ENCODE results near the gene RAB3GAP1. TPM values are rescaled to one million over a fixed set of nuclear protein-coding genes. Genes with fewer than 3 reads are reported as not detected.

The RAB3GAP1 gene
- total RNA-seq, 1 experiment from 2014 or later = 63.4 TPM

DNA sequence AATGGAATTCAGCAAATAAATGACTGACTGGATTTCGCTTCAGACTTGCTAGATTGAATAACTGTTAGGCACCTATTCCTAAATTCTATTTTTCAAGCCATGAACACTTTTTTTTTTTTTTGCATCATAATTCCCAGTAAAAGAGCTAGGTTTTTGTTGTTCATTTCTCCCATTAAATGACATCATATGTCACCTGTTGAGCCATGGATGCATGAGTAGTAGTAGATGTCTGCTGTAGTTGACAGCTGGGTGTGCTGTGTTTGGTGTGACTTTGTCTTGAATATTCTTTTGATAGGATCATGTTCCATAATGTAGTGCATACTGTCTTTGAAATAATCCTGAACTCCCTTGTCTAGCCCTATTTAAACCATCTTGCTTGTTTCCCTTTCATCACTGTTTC lies 115.2 kb downstream of the RAB3GAP1 start:
- BruUV-seq (replicated peaks) = no TSS peak

GRCh38 chr2:135168204-135168856 lies 116.2 kb downstream of the RAB3GAP1 start:
- intact Hi-C loops (cut with micrococcal nuclease) = loop anchor here (10.0 kb wide), 2 partner anchors 114 to 366 kb away; partner anchors contain the start of genes R3HDM1, RAB3GAP1 and ZRANB3
- Mint-ChIP-seq H3K36me3 (ENCODE audit: insufficient read depth, unreplicated experiment) (peaks cover 82% of the 10 kb centered on the region), H3K27me3 (ENCODE audit: insufficient read depth, unreplicated experiment) (no peaks in the 10 kb centered on the region), H3K4me3 (ENCODE audit: unreplicated experiment) (no peak overlapping the region), H3K9me3 (ENCODE audit: unreplicated experiment) (no peaks in the 10 kb centered on the region), H3K27ac (ENCODE audit: low read depth, unreplicated experiment) (no peak overlapping the region), H3K4me1 (ENCODE audit: insufficient read depth, unreplicated experiment) (peaks cover 6% of the 10 kb centered on the region)
- CTCF ChIA-PET = interaction anchor here (0.5 to 1.6 kb wide), 4 partner anchors 159 to 179 kb away, joined by 3 to 6 read pairs (median 4); no protein-coding TSS in a partner anchor
- no TSS peak for BruUV-seq (replicated peaks)
- TF ChIP-seq, protein P1, sequence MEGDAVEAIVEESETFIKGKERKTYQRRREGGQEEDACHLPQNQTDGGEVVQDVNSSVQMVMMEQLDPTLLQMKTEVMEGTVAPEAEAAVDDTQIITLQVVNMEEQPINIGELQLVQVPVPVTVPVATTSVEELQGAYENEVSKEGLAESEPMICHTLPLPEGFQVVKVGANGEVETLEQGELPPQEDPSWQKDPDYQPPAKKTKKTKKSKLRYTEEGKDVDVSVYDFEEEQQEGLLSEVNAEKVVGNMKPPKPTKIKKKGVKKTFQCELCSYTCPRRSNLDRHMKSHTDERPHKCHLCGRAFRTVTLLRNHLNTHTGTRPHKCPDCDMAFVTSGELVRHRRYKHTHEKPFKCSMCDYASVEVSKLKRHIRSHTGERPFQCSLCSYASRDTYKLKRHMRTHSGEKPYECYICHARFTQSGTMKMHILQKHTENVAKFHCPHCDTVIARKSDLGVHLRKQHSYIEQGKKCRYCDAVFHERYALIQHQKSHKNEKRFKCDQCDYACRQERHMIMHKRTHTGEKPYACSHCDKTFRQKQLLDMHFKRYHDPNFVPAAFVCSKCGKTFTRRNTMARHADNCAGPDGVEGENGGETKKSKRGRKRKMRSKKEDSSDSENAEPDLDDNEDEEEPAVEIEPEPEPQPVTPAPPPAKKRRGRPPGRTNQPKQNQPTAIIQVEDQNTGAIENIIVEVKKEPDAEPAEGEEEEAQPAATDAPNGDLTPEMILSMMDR (IDR thresholded peaks at IDR 0.05; ENCODE audit: unreplicated experiment) = no peak
- no peak for DNase-seq (ENCODE audit: unreplicated experiment)
- POLR2A ChIA-PET = no interaction called here

More for the DNA sequence above, 115.2 kb downstream of the RAB3GAP1 start:
- TF ChIP-seq, protein P1 (IDR thresholded peaks at IDR 0.05; ENCODE audit: unreplicated experiment) = no peak
- POLR2A ChIA-PET = interaction anchor here (0.6 kb wide), 1 partner anchor 452 kb away, joined by 3 read pairs; no protein-coding TSS in a partner anchor
- Mint-ChIP-seq H3K4me1 (ENCODE audit: insufficient read depth, unreplicated experiment) (peaks cover 6% of the 10 kb centered on the region), H3K27me3 (ENCODE audit: insufficient read depth, unreplicated experiment) (no peaks in the 10 kb centered on the region), H3K9me3 (ENCODE audit: unreplicated experiment) (no peaks in the 10 kb centered on the region), H3K36me3 (ENCODE audit: insufficient read depth, unreplicated experiment) (peaks cover 79% of the 10 kb centered on the region), H3K27ac (ENCODE audit: low read depth, unreplicated experiment) (no peak overlapping the region), H3K4me3 (ENCODE audit: unreplicated experiment) (no peak overlapping the region)
- CTCF ChIA-PET = interaction anchor here (1.6 to 1.7 kb wide), 2 partner anchors 10 to 163 kb away, joined by 4 to 5 read pairs; no protein-coding TSS in a partner anchor
- intact Hi-C loops (cut with micrococcal nuclease) = loop anchor here (10.0 kb wide), 2 partner anchors 112 to 368 kb away; partner anchors contain the start of genes R3HDM1, RAB3GAP1 and ZRANB3
- DNase-seq (ENCODE audit: unreplicated experiment) = no peak

DNA sequence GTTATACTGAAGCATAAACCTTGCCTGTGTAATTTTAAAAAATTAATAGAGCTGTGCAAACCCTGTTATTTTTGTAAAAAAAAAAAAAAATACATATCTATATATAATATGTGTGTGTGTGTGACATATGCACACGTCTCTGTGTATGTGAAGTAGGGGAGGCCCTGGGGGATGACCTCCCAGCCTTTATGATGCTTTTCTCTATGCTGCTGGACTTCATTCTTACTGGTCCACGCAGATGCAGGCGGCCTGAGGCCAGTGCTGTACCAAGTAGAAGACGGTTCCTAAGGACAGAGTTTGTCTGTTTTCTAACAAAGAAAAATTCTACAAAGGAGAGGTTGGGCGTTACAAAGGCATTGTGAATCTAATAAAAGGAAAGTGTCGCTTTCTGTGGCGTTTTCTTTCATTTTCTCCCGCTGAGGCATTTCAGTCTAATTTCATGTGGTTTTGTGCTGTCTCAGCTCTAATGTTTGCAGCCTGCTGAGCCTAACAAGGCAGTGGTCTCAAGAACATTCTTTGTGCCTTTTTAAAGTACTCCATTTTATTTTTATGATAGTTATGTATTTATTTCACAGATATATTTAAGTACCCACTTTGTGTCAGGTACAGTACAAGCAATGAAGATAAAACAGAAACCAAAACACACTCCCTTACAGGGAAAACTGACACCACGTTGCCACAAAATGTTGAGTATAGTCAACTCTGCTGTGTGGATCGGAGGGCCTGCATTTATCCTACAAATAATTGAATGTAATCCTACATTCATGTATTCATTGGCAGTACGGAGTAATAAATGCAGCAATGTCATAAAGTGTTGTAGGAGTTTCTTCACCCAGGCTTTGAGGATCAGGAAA lies 118.0 kb downstream of the RAB3GAP1 start:
- CTCF ChIA-PET = interaction anchor here (0.6 kb wide), 1 partner anchor 22 kb away, joined by 3 read pairs; no protein-coding TSS in a partner anchor
- H3K27me3 Mint-ChIP-seq (ENCODE audit: insufficient read depth, unreplicated experiment) = no peaks in the 10 kb centered on the region
- H3K9me3 Mint-ChIP-seq (ENCODE audit: unreplicated experiment) = no peaks in the 10 kb centered on the region
- intact Hi-C loops (cut with micrococcal nuclease) = loop anchor here (10.0 kb wide), 2 partner anchors 115 to 365 kb away; partner anchors contain the start of genes R3HDM1, RAB3GAP1 and ZRANB3
- no peaks in the 10 kb centered on the region for H3K4me1 Mint-ChIP-seq (ENCODE audit: insufficient read depth, unreplicated experiment)
- POLR2A ChIA-PET = no interaction called here
- H3K27ac Mint-ChIP-seq (ENCODE audit: low read depth, unreplicated experiment) = no peak overlapping the region
- no peak overlapping the region for H3K4me3 Mint-ChIP-seq (ENCODE audit: unreplicated experiment)
- DNase-seq (ENCODE audit: unreplicated experiment) = no peak
- TF ChIP-seq, protein P1 (IDR thresholded peaks at IDR 0.05; ENCODE audit: unreplicated experiment) = no peak
- BruUV-seq (replicated peaks) = no TSS peak
- peaks cover 85% of the 10 kb centered on the region for H3K36me3 Mint-ChIP-seq (ENCODE audit: insufficient read depth, unreplicated experiment)
